Measurements from ENCODE around the gene DGLUCY. TPM values are rescaled to one million over a fixed set of nuclear protein-coding genes. Genes with fewer than 3 reads are reported as not detected.
"Not testable (repeated sequence)": the region's sequence is repeated elsewhere in the genome, so short reads cannot be mapped to it uniquely, and the experiment has no call there.

Gene DGLUCY
- total RNA-seq, 1 donor from 2014 or later = 15.6 TPM

DNA sequence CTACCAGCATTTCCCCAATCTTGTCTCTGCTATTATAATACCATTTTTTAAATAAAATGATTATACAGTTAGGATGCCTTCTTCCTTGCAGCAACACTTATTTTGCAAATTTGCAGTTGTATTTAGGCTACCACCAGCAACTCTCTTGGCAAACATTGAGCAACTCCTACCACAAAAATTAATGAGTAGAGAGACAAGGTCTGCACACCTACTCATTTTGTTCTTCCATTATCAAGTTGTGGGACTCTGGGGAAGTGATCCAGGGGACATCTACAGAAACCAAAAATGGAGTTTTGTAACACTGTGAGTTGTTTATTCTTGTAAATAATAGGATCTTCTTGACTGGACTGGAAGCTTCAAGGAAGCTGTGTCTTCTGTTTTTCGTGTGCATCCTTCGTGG is 38.6 kb downstream of the DGLUCY start:
- no peaks in the 10 kb centered on the region for H3K9me3 Mint-ChIP-seq
- H3K36me3 Mint-ChIP-seq (ENCODE audit: low read depth) = no peaks in the 10 kb centered on the region
- H3K4me1 Mint-ChIP-seq = no peaks in the 10 kb centered on the region
- no peak overlapping the region for H3K4me3 Mint-ChIP-seq
- no peak for DNase-seq (ENCODE audit: low read depth, low spot score)
- H3K27me3 Mint-ChIP-seq (ENCODE audit: low read depth) = no peaks in the 10 kb centered on the region
- no peak overlapping the region for H3K27ac Mint-ChIP-seq (ENCODE audit: unreplicated experiment)
- TF ChIP-seq, protein P1, sequence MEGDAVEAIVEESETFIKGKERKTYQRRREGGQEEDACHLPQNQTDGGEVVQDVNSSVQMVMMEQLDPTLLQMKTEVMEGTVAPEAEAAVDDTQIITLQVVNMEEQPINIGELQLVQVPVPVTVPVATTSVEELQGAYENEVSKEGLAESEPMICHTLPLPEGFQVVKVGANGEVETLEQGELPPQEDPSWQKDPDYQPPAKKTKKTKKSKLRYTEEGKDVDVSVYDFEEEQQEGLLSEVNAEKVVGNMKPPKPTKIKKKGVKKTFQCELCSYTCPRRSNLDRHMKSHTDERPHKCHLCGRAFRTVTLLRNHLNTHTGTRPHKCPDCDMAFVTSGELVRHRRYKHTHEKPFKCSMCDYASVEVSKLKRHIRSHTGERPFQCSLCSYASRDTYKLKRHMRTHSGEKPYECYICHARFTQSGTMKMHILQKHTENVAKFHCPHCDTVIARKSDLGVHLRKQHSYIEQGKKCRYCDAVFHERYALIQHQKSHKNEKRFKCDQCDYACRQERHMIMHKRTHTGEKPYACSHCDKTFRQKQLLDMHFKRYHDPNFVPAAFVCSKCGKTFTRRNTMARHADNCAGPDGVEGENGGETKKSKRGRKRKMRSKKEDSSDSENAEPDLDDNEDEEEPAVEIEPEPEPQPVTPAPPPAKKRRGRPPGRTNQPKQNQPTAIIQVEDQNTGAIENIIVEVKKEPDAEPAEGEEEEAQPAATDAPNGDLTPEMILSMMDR (conservative IDR thresholded peaks at IDR 0.05) = no peak

DNA sequence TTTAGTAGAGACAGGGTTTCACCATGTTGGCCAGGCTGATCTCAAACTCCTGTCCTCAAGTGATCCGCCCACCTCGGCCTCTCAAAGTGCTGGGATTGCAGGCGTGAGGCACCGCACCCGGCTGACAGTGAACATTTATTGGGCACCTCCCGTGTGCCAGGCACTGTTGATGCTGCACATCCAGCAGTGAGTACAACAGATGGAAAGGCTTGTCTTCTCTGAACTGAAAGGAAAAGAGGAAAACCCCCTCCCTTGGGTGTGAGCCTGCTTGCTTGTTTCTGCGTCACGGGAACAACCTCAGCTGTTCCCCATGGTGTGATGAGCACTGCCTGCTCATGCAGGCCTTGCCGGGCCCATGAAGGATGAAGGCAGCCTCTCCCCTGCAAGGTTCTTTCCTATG is 39.5 kb downstream of the DGLUCY start:
- TF ChIP-seq, protein P1 (conservative IDR thresholded peaks at IDR 0.05) = no peak
- DNase-seq (ENCODE audit: low read depth, low spot score) = no peak
- Mint-ChIP-seq H3K4me1 (no peaks in the 10 kb centered on the region), H3K9me3 (no peaks in the 10 kb centered on the region), H3K4me3 (no peak overlapping the region), H3K27ac (ENCODE audit: unreplicated experiment) (no peak overlapping the region), H3K27me3 (ENCODE audit: low read depth) (no peaks in the 10 kb centered on the region), H3K36me3 (ENCODE audit: low read depth) (no peaks in the 10 kb centered on the region)

DNA sequence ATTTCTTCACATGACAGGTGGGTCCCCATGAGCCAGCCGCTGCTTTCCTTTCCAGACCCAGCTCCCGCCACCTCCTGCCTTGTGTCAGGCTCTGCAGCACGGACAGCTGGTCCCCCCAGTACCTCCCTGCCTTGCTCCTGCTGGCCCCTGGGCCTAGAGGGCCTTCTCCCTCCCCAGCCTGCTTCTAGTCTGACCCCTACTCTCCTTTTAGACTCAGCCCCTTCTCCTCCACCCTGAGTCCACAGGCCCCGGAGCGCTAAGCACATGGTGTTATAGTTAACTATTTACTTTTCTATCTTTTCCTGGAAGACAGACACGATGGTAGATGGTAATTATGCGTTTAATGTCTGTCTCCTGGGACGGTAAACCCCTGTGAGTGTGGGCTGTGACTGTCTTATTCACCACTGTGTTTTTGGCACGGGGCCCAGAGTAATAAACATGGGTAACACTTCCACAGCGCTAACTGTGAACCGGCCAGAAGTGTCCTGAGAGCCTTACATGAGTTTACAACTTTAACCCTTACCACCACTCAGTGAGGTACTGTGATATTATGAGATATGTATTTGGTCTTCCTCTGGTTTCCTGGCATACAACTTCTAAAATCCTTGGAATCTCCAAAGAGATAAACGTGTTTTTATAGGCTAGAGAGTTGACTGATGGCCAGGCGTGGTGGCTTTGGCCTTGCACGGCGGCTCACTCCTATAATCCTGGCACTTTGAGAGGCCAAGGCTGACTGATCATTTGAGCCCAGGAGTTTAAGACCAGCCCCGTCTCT is 41.2 kb downstream of the DGLUCY start:
- DNase-seq (ENCODE audit: low read depth, low spot score) = no peak
- no peak overlapping the region for H3K4me3 Mint-ChIP-seq
- no peaks in the 10 kb centered on the region for H3K9me3 Mint-ChIP-seq
- no peak overlapping the region for H3K27ac Mint-ChIP-seq (ENCODE audit: unreplicated experiment)
- H3K36me3 Mint-ChIP-seq (ENCODE audit: low read depth) = peaks cover 4% of the 10 kb centered on the region
- TF ChIP-seq, protein P1 (conservative IDR thresholded peaks at IDR 0.05) = no peak
- H3K4me1 Mint-ChIP-seq = no peaks in the 10 kb centered on the region
- H3K27me3 Mint-ChIP-seq (ENCODE audit: low read depth) = no peaks in the 10 kb centered on the region

DNA sequence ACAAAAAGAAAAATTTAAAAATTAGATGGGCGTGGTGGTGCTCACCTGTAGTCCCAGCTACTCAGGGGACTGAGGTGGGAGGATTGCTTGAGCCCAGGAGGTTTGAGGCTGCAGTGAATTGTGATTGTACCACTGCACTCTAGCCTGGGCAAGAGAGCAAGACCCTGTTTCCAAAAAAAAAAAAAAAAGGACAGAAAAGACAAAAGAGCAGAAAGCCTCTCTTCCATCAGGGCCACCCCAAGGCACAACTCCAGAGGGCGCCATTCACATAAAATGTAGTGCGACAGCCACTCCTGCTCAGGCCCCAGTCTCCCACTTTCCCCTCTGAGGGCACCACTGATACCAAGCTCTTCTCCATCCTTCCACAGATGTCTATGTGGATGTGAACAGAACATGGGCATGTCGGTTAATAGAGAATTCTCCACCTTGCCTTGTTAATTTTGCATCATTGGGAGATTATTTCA is 41.8 kb downstream of the DGLUCY start:
- Mint-ChIP-seq H3K27me3 (ENCODE audit: low read depth) (no peaks in the 10 kb centered on the region), H3K4me3 (no peak overlapping the region), H3K4me1 (no peaks in the 10 kb centered on the region), H3K36me3 (ENCODE audit: low read depth) (peaks cover 4% of the 10 kb centered on the region), H3K27ac (ENCODE audit: unreplicated experiment) (no peak overlapping the region), H3K9me3 (no peaks in the 10 kb centered on the region)
- DNase-seq (ENCODE audit: low read depth, low spot score) = no peak
- TF ChIP-seq, protein P1 (conservative IDR thresholded peaks at IDR 0.05) = peak; percentile 18

DNA sequence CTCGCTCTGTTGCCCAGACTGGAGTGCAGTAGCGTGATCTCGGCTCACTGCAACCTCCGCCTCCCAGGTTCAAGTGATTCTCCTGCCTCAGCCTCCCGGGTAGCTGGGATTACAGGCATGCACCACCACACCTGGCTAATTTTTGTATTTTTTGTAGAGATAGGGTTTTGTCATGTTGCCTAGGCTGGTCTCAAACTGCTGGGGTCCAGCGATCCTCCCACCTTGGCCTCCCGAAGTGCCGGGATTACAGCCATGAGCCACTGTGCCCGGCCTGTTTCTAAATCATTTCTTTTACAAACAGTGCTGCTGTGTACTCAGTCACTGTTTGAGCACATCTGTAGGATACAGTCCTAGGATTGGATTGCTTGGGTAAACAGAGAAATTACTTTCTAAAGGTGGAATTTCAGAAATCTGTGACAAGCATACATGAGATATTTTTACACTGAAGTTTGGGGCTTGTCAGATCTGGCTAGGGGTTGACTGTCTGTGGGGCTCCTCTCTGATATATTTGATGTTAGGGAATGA is 42.3 kb downstream of the DGLUCY start:
- not testable (repeated sequence) for H3K9me3 Mint-ChIP-seq; DNase-seq (ENCODE audit: low read depth, low spot score); H3K4me1 Mint-ChIP-seq; H3K4me3 Mint-ChIP-seq; H3K27ac Mint-ChIP-seq (ENCODE audit: unreplicated experiment); H3K36me3 Mint-ChIP-seq (ENCODE audit: low read depth); H3K27me3 Mint-ChIP-seq (ENCODE audit: low read depth)

DNA sequence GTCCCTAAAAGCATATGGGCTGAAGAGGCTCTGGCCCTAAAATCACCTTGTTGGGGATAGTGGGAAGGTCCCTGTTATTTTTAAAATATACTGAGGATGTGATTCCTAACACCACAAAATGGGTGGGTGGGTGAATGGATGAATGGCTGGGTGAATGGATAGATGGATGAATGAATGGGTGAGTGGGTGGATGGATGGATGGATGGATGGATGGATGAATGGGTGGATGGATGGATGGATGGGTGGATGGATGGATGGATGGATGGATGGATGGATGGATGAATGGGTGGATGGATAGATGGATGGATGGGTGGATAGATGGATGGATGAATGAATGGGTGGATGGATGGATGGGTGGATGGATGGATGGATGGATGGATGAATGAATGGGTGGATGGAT is 43.0 kb downstream of the DGLUCY start:
- not testable (repeated sequence) for H3K9me3 Mint-ChIP-seq; H3K4me1 Mint-ChIP-seq; H3K4me3 Mint-ChIP-seq; H3K27ac Mint-ChIP-seq (ENCODE audit: unreplicated experiment); DNase-seq (ENCODE audit: low read depth, low spot score); H3K36me3 Mint-ChIP-seq (ENCODE audit: low read depth); H3K27me3 Mint-ChIP-seq (ENCODE audit: low read depth)
